ENCODE results near the gene NRM.
"Not testable (repeated sequence)": the region's sequence is repeated elsewhere in the genome, so short reads cannot be mapped to it uniquely, and the experiment has no call there.

The NRM gene

GRCh38 chr6:30719791-30720737 is 29.3 kb upstream of the NRM start, which contains the start of gene TUBB:
TSS of gene TUBB (plus strand) at chr6:30720352. CDS start at chr6:30720507, 155 bp downstream.
- peak; percentile 98 for DNase-seq

- no peak for DNase-seq
Measured at GRCh38 chr6:30719356-30719755, 28.6 kb upstream of the NRM start.

GRCh38 chr6:30717845-30718720 is 27.3 kb upstream of the NRM start:
- not testable (repeated sequence) for DNase-seq

DNA sequence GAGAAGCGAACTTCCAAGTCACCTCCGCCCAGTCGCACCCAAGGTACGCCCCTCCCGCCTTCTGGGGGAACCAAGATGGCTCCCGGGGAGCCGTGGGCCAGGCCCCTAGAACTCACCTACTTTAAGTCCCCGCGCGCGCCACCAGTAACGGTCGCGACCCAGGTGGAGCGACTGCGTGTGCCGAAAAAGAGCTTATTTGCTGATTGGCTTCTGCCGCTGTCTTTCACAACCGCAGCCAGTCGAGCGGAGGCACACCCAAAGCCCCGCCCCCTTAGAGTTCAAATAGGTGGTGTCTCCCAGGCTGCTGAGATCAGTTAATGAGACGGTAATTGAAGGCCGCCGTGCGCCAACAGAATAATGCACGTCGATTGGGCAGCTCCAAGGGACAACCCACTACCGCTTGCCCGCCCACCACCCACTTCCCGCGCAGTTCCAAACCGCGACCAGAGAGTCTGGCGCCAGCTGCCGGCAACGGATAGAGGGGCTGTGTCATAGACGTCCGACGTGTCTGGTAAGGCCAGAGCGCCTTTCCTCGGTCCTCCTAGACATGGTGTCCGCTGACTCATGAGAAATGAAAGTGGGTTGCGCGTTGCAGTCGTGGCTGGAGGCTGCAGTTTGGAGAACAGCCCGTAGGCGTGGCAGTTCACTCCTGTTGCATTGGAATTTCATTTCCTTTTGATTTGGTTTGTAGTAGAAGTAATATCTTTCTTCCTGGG is 26.5 kb upstream of the NRM start, which contains the start of gene MDC1:
Gene MDC1 (minus strand): TSS at position 153 of the 716 bp plus-strand sequence. CDS start 2,106 bp downstream, outside the sequence.
- peak; percentile 100 for DNase-seq

DNA sequence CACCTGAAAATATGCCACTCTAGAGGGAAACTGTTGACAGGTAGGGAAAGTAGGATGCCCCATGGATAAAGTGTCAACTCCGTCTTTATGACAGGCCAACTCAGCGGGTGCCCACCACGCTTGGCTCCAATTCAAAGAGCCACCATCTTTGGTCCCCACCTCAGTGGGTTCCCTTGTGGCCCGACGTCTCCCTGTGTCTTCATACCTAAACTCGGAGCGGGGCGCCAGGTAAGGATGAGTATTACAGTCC is 26.0 kb upstream of the NRM start:
- no peak for DNase-seq

DNA sequence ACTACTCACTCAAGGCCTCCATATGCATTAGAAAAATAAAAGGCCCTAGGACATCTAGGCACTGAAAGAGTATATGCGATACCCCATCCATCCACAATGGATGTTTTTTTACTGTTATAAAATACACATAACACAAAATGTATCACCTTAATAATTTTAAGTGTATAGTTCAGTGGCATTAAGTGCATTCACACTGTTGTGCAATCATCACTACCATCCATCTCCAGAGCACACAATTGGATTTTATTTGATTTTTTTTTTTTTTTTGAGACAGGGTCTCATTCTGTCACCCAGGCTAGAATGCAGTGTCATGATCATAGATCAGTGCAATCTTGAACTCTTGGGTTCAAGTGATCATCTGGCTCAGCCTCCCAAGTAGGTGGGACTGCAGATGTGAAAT is 23.5 kb upstream of the NRM start:
- DNase-seq, result no peak

DNA sequence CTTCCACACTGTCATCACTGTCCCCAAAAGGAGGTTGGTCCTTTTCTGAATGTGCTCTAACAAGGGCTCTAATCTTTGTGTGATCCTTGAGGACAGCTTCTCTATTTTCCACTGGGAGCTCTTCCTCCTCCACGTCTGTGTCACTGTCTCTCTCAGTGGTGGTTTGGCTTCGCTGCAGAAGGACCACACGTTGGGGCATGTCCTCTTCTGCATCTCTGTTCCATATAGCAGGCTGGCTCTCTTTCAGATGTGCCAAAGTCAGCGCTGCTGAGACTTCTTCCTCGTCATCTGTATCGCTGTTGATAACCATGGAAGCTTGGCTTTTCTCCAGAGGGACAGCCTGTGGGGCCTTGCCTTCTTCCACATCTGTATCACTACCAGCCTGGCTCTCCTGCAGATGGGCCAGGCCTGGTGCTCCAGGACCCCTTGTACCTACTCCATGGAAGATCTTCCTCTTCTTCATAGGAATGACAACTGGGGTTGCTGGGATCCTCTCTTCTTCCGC is 21.7 kb upstream of the NRM start:
- DNase-seq, result no peak

DNA sequence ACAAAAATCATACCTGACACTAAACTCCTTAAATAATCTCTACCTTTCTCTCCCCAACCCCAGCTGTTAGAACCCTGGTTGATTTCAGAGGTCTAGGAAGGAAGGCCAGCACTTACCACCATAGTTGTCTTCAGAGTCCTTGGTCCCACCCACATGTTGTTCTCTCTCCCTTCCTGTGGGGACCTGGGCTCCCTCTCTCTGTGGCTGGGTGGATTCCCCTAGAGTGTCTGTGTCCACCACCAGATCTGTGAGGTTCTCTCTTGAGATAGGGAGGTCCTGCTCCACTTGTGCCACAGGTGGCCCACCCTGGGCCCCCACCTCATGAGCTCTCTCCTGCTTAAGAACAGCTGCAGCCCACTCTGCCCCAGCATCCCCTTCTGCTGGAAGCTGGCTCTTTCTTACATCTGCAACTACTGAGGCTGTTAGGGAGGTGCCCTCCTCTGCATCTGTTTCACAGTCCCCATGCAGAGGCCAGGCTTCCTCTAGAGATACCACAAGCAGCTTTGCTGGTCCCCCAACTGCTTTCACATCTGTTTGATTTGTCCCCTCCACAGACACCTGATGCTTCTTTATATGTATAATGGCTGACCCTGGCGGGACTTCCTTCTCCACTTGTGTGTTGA is 21.1 kb upstream of the NRM start:
- DNase-seq, result no peak

DNA sequence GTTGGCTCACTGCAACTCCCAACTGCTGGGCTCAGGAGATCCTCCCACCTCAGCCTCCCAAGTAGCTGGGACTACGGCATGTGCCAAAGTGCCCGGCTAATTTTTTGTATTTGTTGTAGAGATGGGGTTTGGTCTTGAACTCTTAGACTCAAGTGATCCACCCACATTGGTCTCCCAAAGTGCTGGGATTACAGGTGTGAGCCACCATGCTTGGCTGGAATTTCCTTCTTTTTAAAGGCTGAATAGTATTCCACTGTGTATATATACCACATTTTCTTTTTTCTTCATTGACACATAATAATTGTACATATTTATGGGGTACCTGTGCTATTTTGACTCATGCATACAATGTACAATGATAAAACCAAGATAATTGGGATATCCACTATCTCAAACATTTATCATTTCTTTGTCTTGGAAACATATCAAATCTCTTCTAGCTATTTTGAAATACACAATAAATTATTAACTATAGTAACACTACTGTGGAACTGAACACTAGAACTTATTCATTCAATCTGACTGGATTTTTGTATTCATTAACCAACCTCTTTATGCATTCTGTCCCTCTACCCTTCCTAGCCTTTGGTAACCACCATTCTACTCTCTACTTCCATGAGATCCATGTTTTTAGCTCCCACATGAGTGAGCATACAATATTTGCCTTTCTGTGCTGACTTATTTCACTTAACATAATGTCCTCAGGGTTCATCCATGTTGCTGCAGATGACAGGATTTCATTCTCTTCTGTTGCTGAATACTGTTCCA is 18.5 kb upstream of the NRM start:
- DNase-seq, result no peak

- DNase-seq, result no peak
Measured at GRCh38 chr6:30707281-30707850, 16.6 kb upstream of the NRM start.

DNA sequence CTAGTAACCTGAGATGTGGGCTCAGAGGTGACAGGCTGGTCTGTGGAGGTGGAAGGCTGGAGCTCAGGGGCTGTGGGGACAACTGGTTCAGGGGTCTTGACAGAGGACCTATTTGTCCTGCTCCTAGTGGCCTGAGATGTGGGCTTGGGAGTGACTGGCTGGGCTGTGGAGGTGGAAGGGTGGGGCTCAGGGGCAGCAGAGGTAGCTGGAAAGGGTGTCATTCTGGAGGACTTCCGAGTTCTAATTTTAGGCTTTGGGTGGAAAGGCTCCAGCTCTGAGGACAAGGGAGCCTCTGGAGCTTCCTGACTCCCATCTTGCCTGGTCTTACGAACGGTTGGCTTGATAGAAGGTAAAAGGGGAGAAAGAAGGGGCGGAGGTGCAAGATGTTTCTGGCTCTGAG is 14.8 kb upstream of the NRM start:
- DNase-seq, result no peak

DNA sequence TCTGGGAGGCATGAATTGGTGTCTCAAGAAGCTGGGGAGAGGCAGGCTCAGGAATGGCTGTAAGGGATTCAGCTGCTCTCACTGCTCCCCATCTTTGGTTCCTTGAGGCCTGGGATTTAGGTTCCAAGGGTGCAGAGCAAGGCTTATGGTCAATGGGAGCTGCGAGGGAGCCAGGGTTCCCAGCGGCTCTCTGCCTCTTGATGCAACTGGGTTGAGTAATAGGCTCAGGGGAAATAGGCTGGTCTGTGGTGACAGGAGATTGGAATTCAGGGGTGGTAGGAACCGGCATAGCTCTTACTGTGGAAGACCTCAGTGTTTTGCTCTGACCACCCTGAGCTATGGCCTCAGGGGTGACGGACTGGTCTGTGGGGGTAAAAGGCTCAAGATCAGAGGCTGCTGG is 13.0 kb upstream of the NRM start:
- no peak for DNase-seq

- no peak for DNase-seq
Measured at GRCh38 chr6:30703011-30703410, 12.2 kb upstream of the NRM start.

DNA sequence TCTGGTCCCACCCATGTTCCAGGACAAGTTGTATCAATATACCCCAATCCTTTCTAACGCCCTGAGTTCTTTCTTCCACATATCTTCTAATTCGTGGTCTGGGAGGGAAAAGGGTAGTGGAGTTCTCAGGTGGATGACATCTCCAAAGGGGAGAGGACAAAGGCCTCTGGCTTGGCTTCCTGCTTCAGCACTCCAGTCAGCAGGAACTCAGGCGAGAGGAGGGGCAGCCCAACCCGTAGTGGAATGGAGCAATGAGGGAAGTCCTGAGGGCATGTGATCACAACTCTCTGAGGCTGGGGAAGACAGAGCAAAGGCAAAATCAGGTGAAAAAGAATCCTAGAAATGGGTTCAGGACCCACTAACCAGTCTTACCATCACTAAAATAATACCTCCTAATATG is 9.6 kb upstream of the NRM start:
- no peak for DNase-seq

- DNase-seq, result no peak
Measured at GRCh38 chr6:30696432-30696831, 5.6 kb upstream of the NRM start.

- DNase-seq, result no peak
Measured at GRCh38 chr6:30691208-30691847, 544 bp upstream of the NRM start.

DNA sequence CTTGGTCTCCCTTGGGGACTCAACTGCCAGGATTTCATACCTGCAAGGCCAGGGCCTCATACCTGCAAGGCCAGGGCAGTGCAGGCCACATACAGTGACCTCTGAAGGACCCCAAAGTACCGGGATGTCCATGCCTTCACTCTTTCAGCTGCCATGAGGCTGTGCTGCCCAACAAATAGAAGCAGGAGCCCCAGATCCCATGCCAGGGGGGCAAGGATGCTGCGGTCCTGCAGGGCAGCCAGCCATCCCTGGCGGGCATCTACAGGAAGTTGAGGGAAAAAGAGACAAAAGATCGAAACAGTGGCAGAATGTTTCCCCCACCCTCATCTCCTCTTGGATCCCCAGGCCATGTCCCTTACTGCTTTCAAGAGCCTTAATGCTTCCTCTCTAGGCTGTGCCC is 799 bp downstream of the NRM start:
- DNase-seq, result no peak

DNA sequence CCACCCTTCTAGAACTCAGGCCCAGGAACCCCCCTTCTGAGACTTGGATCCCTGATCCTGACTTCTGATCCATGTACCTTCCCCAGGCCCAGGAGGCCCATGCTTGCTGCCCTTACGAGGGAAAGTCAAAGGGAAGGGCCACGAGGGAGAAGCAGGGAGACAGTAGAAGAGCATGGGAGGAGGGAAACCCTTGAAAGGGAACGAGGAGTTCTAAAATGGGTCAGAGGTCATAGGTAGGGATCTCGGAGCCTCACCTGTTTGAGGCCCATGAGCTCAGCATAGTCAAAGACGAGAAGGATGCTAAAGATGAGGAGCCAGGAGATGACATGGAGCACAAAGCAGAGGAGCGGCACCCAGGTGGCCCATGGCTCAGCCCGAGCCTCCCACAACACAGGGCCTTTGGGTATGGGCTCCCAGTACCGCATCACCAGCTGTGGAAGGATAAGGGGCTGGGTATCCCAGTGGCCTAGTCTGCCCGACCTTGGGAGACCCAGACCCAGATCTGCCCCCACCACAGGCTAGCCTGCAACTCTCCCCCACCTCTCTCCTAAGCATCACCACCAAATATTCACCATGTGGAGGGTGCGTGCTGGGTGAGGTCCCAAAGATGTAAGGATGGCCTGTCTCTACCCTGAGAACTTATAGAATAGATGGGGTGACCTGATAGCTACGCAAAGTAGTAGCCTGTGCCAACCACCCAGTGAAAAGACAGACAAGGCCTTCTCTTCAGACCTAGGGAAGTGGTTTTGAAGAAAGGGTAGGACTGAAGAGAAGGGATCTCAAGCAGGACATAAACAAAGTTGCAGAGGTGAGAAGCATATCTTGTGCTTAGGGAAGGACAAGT is 1.5 kb downstream of the NRM start:
- no peak for DNase-seq

DNA sequence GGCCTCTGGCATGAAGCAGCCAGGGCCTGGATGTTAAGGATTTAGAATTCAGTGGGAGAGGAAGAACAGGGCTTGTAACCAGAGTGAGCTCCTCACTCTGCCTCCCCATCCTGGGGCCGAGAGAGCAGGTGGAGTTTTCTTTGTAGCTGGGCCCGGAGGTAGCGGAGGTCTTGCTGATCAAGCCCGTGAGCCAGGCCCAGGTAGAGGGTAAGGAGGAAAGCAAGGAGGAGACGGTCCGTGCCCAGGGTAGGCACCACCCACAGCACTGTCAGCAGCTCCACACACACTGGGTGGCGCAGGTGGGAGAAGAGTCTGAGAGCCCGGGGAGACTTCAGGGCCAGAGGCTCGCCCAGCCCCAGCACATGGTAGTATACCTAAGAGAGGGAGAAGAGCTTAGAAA is 2.2 kb downstream of the NRM start:
- DNase-seq, result no peak
